NB4 (cell line): Measurements from ENCODE around the gene BLOC1S4.

Experiments
- CTCF ChIP-seq: IDR thresholded peaks from one replicate; pipeline ENCODE4 v1.5.1; 2012; ENCODE audit warnings: low read depth, low read length
- MAX ChIP-seq: IDR thresholded peaks from 2 replicates; pipeline ENCODE4 v1.6.1; 2011; ENCODE audit warnings: low read depth, low read length
- MYC ChIP-seq: IDR thresholded peaks from 2 replicates; pipeline ENCODE4 v1.6.1; 2011; ENCODE audit warnings: low read depth, low read length
- POLR2A ChIP-seq: IDR thresholded peaks from 2 replicates; pipeline ENCODE4 v1.6.1; 2011; ENCODE audit warnings: mild to moderate bottlenecking; ENCODE audit not compliant: insufficient read length; ENCODE audit errors: extremely low read depth

DNA sequence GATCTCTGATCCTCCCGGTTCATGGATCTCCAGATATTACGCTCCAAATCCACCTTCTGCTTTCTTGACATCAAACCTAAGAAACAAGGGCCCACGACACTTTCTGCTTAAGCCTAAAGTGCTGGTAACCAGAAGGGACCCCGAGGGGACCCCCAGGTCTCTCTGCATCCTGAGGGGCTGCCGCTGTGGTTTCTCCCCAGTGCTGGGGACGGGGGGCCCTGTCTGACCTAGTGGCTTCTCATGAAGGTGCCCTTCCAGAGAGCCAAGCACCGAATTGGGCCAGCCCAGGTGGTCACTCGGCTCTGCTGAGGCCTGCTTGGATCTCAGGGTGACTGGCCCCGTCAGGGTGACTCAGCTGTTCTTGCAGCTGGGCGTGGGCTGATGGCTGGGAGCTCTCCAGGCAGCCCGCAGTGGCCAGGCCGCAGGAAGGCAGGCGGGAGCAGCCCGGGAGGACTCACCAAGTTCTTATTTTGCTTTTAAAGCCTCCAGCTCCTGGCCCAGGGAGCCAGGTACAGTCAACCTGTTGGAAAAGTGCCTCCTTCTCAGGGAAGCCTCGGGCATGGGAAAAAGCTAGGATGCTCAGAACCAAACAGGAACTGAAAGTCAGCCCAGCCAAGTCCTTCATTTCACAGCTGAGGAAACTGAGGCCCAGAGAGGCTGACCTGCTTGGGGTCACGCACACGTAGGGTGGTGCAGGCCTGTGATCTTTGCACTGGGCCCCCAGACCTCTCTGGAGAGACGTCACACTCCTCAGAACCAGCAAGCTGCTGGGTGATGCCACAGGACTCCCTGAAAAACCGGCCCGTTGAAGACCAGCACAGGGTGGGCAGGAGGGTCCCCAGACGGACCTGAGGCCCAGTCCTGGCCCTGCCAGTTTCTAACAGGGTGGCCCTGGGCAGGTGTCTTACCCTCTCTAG is 16.7 kb downstream of the BLOC1S4 start:
- TF ChIP-seq MAX (no peak), CTCF (no peak), POLR2A (no peak), MYC (no peak)
